MCF 10A (cell line): ENCODE measurements around the gene MRPS6. TPM values are rescaled to one million over a fixed set of nuclear protein-coding genes. Genes with fewer than 3 reads are reported as not detected.

ENCODE experiments used
- BruUV-seq: library from RNA; stranded (reverse); fragments of 400-500 nt; replicated peaks from 2 replicates; lab custom pipeline; 2021; lab: Mats Ljungman, UMichigan
- CTCF ChIA-PET: fragments of 300-600 bp; sonication (Branson Sonifier 250); formaldehyde crosslinking; extraction: SDS; loops from one replicate; lab custom pipeline; 2021; ENCODE audit warnings: antibody characterized with exemption, inconsistent platforms; lab: Yijun Ruan, JAX
- POLR2A ChIA-PET: fragments of 300-600, 350-650 bp; sonication (Branson Sonifier 250); formaldehyde crosslinking; extraction: SDS; loops from one replicate; lab custom pipeline; 2020; ENCODE audit warnings: antibody characterized with exemption, inconsistent platforms; lab: Yijun Ruan, JAX
- DNase-seq: peaks from one replicate; pipeline ENCODE4 v3.0.0-alpha.2; 2018; ENCODE audit not compliant: unreplicated experiment
- H3K27ac Mint-ChIP-seq: one replicate; pipeline ENCODE4 v1.8.0; 2022; ENCODE audit warnings: mild to moderate bottlenecking, low read depth, mixed read lengths; ENCODE audit not compliant: unreplicated experiment
- H3K27me3 Mint-ChIP-seq: one replicate; pipeline ENCODE4 v1.8.0; 2022; ENCODE audit warnings: mixed read lengths; ENCODE audit not compliant: insufficient read depth, unreplicated experiment
- H3K36me3 Mint-ChIP-seq: one replicate; pipeline ENCODE4 v1.8.0; 2022; ENCODE audit warnings: mild to moderate bottlenecking, moderate library complexity, mixed read lengths; ENCODE audit not compliant: insufficient read depth, unreplicated experiment
- H3K4me1 Mint-ChIP-seq: one replicate; pipeline ENCODE4 v1.8.0; 2022; ENCODE audit warnings: mixed read lengths; ENCODE audit not compliant: insufficient read depth, unreplicated experiment
- H3K4me3 Mint-ChIP-seq: one replicate; pipeline ENCODE4 v1.8.0; 2022; ENCODE audit warnings: mild to moderate bottlenecking, moderate library complexity, mixed read lengths; ENCODE audit not compliant: unreplicated experiment
- H3K9me3 Mint-ChIP-seq: one replicate; pipeline ENCODE4 v1.8.0; 2022; ENCODE audit warnings: mixed read lengths; ENCODE audit not compliant: unreplicated experiment
- intact Hi-C: fragments of 100-400 bp; cut with micrococcal nuclease; formaldehyde crosslinking; loops from 2 replicates; pipeline ENCODE4 v1.14.1; 2022
- total RNA-seq: library from RNA; stranded (reverse); gene quantifications from 2 replicates; pipeline ENCODE4 v1.2.3, GENCODE V29; 2022
- TF ChIP-seq, protein P1 (sequence below): fragments of 200-600 bp; IDR thresholded peaks from one replicate; pipeline ENCODE4 v1.8.0; 2022; ENCODE audit warnings: antibody characterized with exemption, mild to moderate bottlenecking; ENCODE audit not compliant: unreplicated experiment

Gene MRPS6
- total RNA-seq, 1 experiment from 2014 or later = 86.0 TPM

DNA sequence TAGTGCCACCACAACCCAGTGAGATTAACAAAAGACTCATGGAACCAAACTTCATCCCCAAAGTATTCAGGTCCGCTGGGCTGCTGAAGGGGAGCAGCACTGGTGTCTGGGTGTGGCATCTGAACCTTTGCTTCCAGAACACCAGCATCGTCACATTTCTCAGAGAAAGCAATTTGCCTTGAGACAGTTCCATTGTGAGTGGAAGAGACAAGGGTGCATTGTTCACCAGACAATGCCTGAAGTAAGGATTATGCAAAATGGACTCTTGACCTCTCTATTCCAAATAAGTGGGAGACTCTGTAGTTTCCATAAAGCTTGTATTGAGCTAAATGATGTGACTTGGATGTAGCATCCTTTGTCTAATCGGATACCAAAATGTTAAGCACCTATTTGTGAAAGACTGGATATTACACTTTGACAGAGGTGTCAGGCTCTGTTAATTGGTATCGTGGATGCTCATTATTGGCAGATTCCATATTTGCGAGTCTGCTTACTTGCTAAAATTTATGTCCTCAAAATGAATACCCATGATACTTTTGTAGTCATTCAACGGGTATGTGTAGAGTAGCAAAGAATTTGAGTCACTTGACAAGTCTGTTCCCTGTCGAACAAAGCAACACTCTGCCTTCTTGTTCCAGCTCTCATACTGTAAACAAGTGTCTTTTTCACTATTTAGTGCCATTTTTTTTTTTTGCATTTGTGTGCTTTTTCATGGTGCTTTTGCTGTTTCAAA, 75.6 kb downstream of the MRPS6 start:
- H3K36me3 Mint-ChIP-seq = peaks cover 26% of the 10 kb centered on the region
- DNase-seq = no peak

GRCh38 chr21:34152500-34152899, 79.1 kb downstream of the MRPS6 start:
- no TSS peak for BruUV-seq
- TF ChIP-seq, protein P1, sequence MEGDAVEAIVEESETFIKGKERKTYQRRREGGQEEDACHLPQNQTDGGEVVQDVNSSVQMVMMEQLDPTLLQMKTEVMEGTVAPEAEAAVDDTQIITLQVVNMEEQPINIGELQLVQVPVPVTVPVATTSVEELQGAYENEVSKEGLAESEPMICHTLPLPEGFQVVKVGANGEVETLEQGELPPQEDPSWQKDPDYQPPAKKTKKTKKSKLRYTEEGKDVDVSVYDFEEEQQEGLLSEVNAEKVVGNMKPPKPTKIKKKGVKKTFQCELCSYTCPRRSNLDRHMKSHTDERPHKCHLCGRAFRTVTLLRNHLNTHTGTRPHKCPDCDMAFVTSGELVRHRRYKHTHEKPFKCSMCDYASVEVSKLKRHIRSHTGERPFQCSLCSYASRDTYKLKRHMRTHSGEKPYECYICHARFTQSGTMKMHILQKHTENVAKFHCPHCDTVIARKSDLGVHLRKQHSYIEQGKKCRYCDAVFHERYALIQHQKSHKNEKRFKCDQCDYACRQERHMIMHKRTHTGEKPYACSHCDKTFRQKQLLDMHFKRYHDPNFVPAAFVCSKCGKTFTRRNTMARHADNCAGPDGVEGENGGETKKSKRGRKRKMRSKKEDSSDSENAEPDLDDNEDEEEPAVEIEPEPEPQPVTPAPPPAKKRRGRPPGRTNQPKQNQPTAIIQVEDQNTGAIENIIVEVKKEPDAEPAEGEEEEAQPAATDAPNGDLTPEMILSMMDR = no peak
- CTCF ChIA-PET = no interaction called here
- peaks cover 6% of the 10 kb centered on the region for H3K4me1 Mint-ChIP-seq
- no peak overlapping the region for H3K4me3 Mint-ChIP-seq
- DNase-seq = no peak
- intact Hi-C loops = no loop called here
- POLR2A ChIA-PET = no interaction called here
- H3K36me3 Mint-ChIP-seq = peaks cover 7% of the 10 kb centered on the region
- no peaks in the 10 kb centered on the region for H3K9me3 Mint-ChIP-seq
- no peak overlapping the region for H3K27ac Mint-ChIP-seq
- H3K27me3 Mint-ChIP-seq = no peaks in the 10 kb centered on the region

More for the DNA sequence above, 75.6 kb downstream of the MRPS6 start:
- Mint-ChIP-seq H3K4me1 (peaks cover 6% of the 10 kb centered on the region), H3K27ac (no peak overlapping the region), H3K27me3 (no peaks in the 10 kb centered on the region), H3K4me3 (no peak overlapping the region), H3K9me3 (peaks cover 7% of the 10 kb centered on the region)
- intact Hi-C loops = no loop called here
- ChIA-PET CTCF (interaction anchor here (0.6 kb wide), 1 partner anchor 225 kb away, joined by 3 read pairs; no protein-coding TSS in a partner anchor), POLR2A (no interaction called here)
- no TSS peak for BruUV-seq
- TF ChIP-seq, protein P1 = no peak

DNA sequence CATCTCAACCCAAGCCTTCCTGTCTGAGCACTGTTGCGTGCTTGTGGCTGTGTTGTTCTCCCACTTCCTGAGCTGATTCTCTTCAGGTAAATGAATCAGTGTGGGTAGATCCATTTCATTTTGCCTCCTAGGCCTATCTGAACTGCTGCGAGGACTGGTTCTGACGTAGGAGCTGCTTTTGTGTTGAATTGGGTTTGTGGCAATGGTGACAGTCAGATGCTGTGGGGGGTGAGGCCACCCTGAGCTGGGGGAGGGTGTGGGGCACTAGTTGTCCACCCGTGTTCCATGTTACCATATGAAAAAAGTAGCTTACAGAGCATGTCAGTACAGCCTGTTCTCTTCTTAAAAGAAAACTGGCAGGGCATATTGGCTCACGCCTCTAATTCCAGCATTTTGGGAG, 81.5 kb downstream of the MRPS6 start:
- no TSS peak for BruUV-seq

GRCh38 chr21:34156957-34157356, 83.6 kb downstream of the MRPS6 start:
- Mint-ChIP-seq H3K4me3 (no peak overlapping the region), H3K36me3 (peaks cover 5% of the 10 kb centered on the region), H3K27ac (no peak overlapping the region), H3K27me3 (no peaks in the 10 kb centered on the region), H3K9me3 (no peaks in the 10 kb centered on the region), H3K4me1 (peaks cover 6% of the 10 kb centered on the region)
- CTCF ChIA-PET = no interaction called here
- TF ChIP-seq, protein P1 = no peak
- no TSS peak for BruUV-seq
- no peak for DNase-seq
- POLR2A ChIA-PET = no interaction called here
- intact Hi-C loops = no loop called here

More for the DNA sequence above, 81.5 kb downstream of the MRPS6 start:
- peaks cover 5% of the 10 kb centered on the region for H3K36me3 Mint-ChIP-seq
- CTCF ChIA-PET = no interaction called here
- POLR2A ChIA-PET = no interaction called here
- H3K4me3 Mint-ChIP-seq = no peak overlapping the region
- no peaks in the 10 kb centered on the region for H3K27me3 Mint-ChIP-seq
- TF ChIP-seq, protein P1 = no peak
- H3K9me3 Mint-ChIP-seq = no peaks in the 10 kb centered on the region
- peaks cover 6% of the 10 kb centered on the region for H3K4me1 Mint-ChIP-seq
- no peak overlapping the region for H3K27ac Mint-ChIP-seq
- intact Hi-C loops = no loop called here
- DNase-seq = no peak
